IPS-18c (cell line): ENCODE measurements around the gene ZFR.
"Not testable (repeated sequence)": the region's sequence is repeated elsewhere in the genome, so short reads cannot be mapped to it uniquely, and the experiment has no call there.

Experiments used
- H3K4me3 ChIP-seq: 2 replicates; pipeline ENCODE4 v1.7.0; 2013; ENCODE audit warnings: low read depth, mild to moderate bottlenecking, low read length, moderate library complexity; ENCODE audit not compliant: insufficient read depth
- H3K9me3 ChIP-seq: one replicate; pipeline ENCODE4 v1.6.1; 2013; ENCODE audit warnings: mild to moderate bottlenecking, low read length, moderate library complexity; ENCODE audit not compliant: control insufficient read depth, insufficient read depth

The ZFR gene

GRCh38 chr5:32352685-32353084 is 91.9 kb downstream of the ZFR start:
- H3K4me3 ChIP-seq: no peak overlapping the region
- peaks cover 2% of the 10 kb centered on the region for H3K9me3 ChIP-seq

GRCh38 chr5:32346869-32347268 is 97.7 kb downstream of the ZFR start:
- H3K9me3 ChIP-seq: peaks cover 7% of the 10 kb centered on the region
- no peak overlapping the region for H3K4me3 ChIP-seq

GRCh38 chr5:32343058-32343672 is 101.4 kb downstream of the ZFR start:
- Histone ChIP-seq H3K9me3 (peaks cover 15% of the 10 kb centered on the region), H3K4me3 (no peak overlapping the region)

GRCh38 chr5:32342656-32343055 is 101.9 kb downstream of the ZFR start:
- Histone ChIP-seq H3K9me3 (peaks cover 15% of the 10 kb centered on the region), H3K4me3 (no peak overlapping the region)

- Histone ChIP-seq H3K4me3 (no peak overlapping the region), H3K9me3 (peaks cover 13% of the 10 kb centered on the region)
Measured at GRCh38 chr5:32339878-32340277, 104.7 kb downstream of the ZFR start.

- Histone ChIP-seq H3K9me3 (peaks cover 13% of the 10 kb centered on the region), H3K4me3 (no peak overlapping the region)
Measured at GRCh38 chr5:32339198-32339597, 105.3 kb downstream of the ZFR start.

- Histone ChIP-seq H3K4me3 (no peak overlapping the region), H3K9me3 (no peaks in the 10 kb centered on the region)
Measured at GRCh38 chr5:32332966-32333365, 111.6 kb downstream of the ZFR start.

GRCh38 chr5:32332361-32332760 is 112.2 kb downstream of the ZFR start:
- no peak overlapping the region for H3K4me3 ChIP-seq
- no peaks in the 10 kb centered on the region for H3K9me3 ChIP-seq

- Histone ChIP-seq H3K4me3 (no peak overlapping the region), H3K9me3 (no peaks in the 10 kb centered on the region)
Measured at GRCh38 chr5:32331935-32332274, 112.6 kb downstream of the ZFR start.

GRCh38 chr5:32331217-32331934 is 113.2 kb downstream of the ZFR start:
- Histone ChIP-seq H3K9me3 (no peaks in the 10 kb centered on the region), H3K4me3 (no peak overlapping the region)

GRCh38 chr5:32330126-32330971 is 114.2 kb downstream of the ZFR start:
- no peak overlapping the region for H3K4me3 ChIP-seq
- no peaks in the 10 kb centered on the region for H3K9me3 ChIP-seq

GRCh38 chr5:32329395-32329834 is 115.1 kb downstream of the ZFR start:
- H3K9me3 ChIP-seq: no peaks in the 10 kb centered on the region
- H3K4me3 ChIP-seq: no peak overlapping the region

- Histone ChIP-seq H3K4me3 (no peak overlapping the region), H3K9me3 (no peaks in the 10 kb centered on the region)
Measured at GRCh38 chr5:32326216-32326772, 118.2 kb downstream of the ZFR start.

- H3K9me3 ChIP-seq: no peaks in the 10 kb centered on the region
- no peak overlapping the region for H3K4me3 ChIP-seq
Measured at GRCh38 chr5:32325616-32326015, 118.9 kb downstream of the ZFR start.

GRCh38 chr5:32325062-32325461 is 119.5 kb downstream of the ZFR start:
- Histone ChIP-seq H3K4me3 (no peak overlapping the region), H3K9me3 (no peaks in the 10 kb centered on the region)

- H3K9me3 ChIP-seq: no peaks in the 10 kb centered on the region
- no peak overlapping the region for H3K4me3 ChIP-seq
Measured at GRCh38 chr5:32323741-32324140, 120.8 kb downstream of the ZFR start.

- Histone ChIP-seq H3K4me3 (no peak overlapping the region), H3K9me3 (no peaks in the 10 kb centered on the region)
Measured at GRCh38 chr5:32322882-32323281, 121.7 kb downstream of the ZFR start.

GRCh38 chr5:32321787-32322186 is 122.8 kb downstream of the ZFR start:
- H3K4me3 ChIP-seq, H3K9me3 ChIP-seq: not testable (repeated sequence)
